Mononuclear cell (primary cell): Measurements from ENCODE around the gene PON2. TPM values are rescaled to one million over a fixed set of nuclear protein-coding genes. Genes with fewer than 3 reads are reported as not detected.

Experiments used
- H3K27me3 ChIP-seq: 2 replicates; pipeline ENCODE4 v1.6.0; 2011; ENCODE audit warnings: low read length, control low read depth; ENCODE audit not compliant: insufficient read depth
- H3K4me1 ChIP-seq: 2 replicates; pipeline ENCODE4 v1.5.1; 2011; ENCODE audit warnings: mild to moderate bottlenecking, low read length, control low read depth; ENCODE audit not compliant: insufficient read depth
- H3K4me3 ChIP-seq: 2 replicates; pipeline ENCODE4 v1.5.1; 2011; ENCODE audit warnings: mild to moderate bottlenecking, low read length, moderate library complexity
- H3K9me3 ChIP-seq: 2 replicates; pipeline ENCODE4 v1.5.1; 2011; ENCODE audit warnings: low read depth, mild to moderate bottlenecking, control low read depth, low read length
- total RNA-seq: library from RNA; depleted of rRNA; stranded (reverse); fragments of >200 nt; gene quantifications from one replicate; pipeline ENCODE4 v1.2.3, GENCODE V29; 2012

Gene PON2
- total RNA-seq, 1 donor = 7.6 TPM

DNA sequence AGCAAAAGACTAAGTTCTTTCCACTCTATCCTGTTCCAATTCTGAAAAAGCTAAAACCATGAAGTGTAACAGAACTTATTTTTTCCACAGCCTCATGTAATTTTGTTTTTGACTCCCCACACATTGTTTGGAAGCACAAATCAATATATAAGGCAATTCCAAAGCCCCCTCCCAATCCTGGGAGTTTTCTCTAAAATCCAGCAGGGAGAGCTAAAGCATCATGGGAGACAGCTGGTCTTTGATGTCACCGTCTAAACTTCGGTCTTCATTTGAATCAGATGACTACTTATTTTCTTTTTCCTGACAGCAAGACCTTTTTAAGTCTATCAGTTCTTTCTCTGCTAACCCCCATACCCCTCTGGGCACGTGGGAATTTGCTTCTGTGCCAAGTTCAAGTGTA is 77.2 kb downstream of the PON2 start:
- H3K27me3 ChIP-seq = no peaks in the 10 kb centered on the region
- no peak overlapping the region for H3K4me3 ChIP-seq
- H3K4me1 ChIP-seq = no peaks in the 10 kb centered on the region
- H3K9me3 ChIP-seq = no peaks in the 10 kb centered on the region

Other genes with a start within 250 kb of the PON2 start
- not detected for gene PON1, start 110.5 kb downstream of the PON2 start, total RNA-seq
- gene PON3, start 38.7 kb downstream of the PON2 start, total RNA-seq = not detected
- gene ASB4, start 50.9 kb upstream of the PON2 start, total RNA-seq = 0.10 TPM
- 1.2 TPM for gene PDK4, start 161.5 kb upstream of the PON2 start, total RNA-seq